Hair follicular keratinocyte (primary cell): ENCODE measurements around the gene WDFY4. TPM values are rescaled to one million over a fixed set of nuclear protein-coding genes. Genes with fewer than 3 reads are reported as not detected.

Experiments
- total RNA-seq: library from RNA; depleted of rRNA; stranded (reverse); fragments of >200 nt; gene quantifications from 2 replicates; pipeline ENCODE4 v1.2.3, GENCODE V29; 2015

WDFY4 gene, protein sequence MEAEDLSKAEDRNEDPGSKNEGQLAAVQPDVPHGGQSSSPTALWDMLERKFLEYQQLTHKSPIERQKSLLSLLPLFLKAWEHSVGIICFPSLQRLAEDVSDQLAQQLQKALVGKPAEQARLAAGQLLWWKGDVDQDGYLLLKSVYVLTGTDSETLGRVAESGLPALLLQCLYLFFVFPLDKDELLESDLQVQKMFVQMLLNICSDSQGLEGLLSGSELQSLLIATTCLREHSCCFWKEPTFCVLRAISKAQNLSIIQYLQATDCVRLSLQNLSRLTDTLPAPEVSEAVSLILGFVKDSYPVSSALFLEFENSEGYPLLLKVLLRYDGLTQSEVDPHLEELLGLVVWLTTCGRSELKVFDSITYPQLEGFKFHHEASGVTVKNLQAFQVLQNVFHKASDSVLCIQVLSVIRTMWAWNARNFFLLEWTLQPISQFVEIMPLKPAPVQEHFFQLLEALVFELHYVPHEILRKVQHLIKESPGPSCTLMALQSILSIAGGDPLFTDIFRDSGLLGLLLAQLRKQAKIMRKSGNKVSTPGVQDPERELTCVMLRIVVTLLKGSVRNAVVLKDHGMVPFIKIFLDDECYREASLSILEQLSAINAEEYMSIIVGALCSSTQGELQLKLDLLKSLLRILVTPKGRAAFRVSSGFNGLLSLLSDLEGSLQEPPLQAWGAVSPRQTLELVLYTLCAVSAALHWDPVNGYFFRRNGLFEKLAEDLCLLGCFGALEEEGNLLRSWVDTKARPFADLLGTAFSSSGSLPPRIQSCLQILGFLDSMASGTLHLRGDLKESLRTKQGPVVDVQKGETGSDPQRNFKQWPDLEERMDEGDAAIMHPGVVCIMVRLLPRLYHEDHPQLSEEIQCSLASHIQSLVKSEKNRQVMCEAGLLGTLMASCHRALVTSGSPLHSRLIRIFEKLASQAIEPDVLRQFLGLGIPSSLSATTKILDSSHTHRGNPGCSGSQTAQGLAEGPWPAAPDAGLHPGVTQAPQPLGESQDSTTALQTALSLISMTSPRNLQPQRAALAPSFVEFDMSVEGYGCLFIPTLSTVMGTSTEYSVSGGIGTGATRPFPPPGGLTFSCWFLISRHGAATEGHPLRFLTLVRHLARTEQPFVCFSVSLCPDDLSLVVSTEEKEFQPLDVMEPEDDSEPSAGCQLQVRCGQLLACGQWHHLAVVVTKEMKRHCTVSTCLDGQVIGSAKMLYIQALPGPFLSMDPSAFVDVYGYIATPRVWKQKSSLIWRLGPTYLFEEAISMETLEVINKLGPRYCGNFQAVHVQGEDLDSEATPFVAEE (N-terminal part only)
- total RNA-seq: 0.08 TPM in 1 of 2 replicates, not detected in the other

DNA sequence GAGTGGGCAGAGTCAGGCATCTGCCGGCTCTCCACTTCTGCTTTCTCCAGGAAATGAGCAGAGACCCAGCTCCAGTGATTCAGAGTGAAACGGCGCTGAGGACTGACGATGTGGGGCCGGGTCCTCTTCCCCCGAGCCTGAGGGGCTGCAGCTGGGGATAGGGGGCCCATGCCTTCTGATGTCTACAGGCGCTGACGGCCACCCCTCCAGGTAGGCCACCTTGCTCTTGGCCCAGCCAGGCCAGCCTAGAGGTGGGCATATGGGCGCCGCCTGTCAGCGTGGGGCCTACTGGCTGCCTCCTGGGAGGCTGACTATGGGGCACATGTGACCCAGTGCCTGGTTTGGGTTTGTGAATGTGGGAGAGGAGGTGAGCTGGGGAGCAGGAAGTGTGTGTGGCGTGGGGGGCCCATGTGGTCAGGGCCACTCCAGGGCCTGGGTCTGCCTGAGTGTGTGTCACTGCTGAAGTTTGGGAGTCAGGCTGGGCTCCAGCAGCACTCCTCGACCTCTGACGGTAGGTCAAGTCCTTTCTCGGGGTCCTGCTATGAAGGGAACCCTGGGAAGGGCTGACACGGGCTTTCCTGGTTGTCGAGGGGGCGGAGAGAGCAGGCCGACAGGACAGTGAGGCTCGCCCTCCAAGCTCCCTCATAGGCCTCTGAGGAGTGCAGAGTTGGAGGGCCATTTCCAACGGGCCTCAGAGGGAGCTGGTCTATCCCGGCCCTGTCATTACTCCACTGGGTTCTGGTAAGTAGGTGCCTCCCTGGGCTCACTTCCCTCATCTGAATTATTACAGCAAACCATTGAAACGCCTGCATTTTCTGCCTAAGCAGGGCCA is at the start of gene WDFY4:
Gene WDFY4 (plus strand): TSS at position 82 of the 832 bp plus-strand sequence. CDS start 24,860 bp downstream, outside the sequence.

DNA sequence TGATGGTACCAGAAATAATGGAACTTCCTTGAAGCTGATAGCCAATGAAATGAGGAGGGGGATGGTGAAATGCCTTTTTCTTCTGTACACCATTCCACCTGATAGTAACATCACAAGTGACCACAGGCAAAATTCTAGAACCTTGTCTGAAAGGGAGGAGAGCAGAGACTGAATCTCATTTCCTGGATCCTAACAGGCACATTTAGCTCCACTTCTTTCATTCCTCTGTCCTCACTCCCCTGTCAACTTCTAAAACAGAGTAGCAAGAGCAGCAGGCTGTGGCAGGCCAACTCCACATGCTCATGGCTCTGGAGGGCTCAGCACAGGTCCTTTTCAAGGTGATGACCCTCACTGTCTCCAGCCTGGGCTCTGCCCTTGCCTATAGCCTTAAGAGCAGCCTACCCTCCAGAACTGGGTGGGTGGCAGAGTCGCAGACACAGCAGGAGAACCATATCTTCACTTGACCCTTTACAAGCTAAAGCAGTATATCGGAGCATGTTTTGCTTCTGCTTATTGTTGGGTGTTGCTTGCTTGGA is 255.2 kb downstream of the WDFY4 start, which contains the start of gene LRRC18:
Gene LRRC18 (minus strand): TSS at position 51 of the 536 bp plus-strand sequence. CDS start 25,685 bp downstream, outside the sequence.

Other genes with a start within 250 kb of the WDFY4 start
- 9.0 and 13.7 TPM in 2 replicates for gene ARHGAP22, start 79.8 kb upstream of the WDFY4 start, total RNA-seq